Sigmoid colon (tissue), 4 donors: Measurements from ENCODE around the gene MASP1.

Experiments used
- EP300 ChIP-seq, 4 donors: sonication (generic); formaldehyde crosslinking; IDR thresholded peaks; one replicate each; pipeline ENCODE4 v1.6.1; 2017; ENCODE audit warnings: antibody characterized with exemption in 4 of 4
- POLR2A ChIP-seq, 2 donors: fragments of 450-650 bp; IDR thresholded peaks; one replicate each; pipeline ENCODE4 v1.6.1; 2016; ENCODE audit warnings: antibody characterized with exemption in 2 of 2, mild to moderate bottlenecking in 2 of 2, moderate library complexity in 2 of 2
- POLR2AphosphoS5 ChIP-seq, 4 donors: sonication (generic); formaldehyde crosslinking; IDR thresholded peaks; one replicate each; pipeline ENCODE4 v1.6.1; 2017; ENCODE audit warnings: antibody characterized with exemption in 4 of 4
- TF ChIP-seq, protein P1 (sequence below), 4 experiments: fragments of 450-650 bp in 3 of 4; fragments of 200-600 bp in 1 of 4; IDR thresholded peaks; one replicate each; pipeline ENCODE4 v1.5.1; 2016 to 2019; ENCODE audit warnings: antibody characterized with exemption in 4 of 4, mild to moderate bottlenecking in 3 of 4, moderate library complexity in 2 of 4

DNA sequence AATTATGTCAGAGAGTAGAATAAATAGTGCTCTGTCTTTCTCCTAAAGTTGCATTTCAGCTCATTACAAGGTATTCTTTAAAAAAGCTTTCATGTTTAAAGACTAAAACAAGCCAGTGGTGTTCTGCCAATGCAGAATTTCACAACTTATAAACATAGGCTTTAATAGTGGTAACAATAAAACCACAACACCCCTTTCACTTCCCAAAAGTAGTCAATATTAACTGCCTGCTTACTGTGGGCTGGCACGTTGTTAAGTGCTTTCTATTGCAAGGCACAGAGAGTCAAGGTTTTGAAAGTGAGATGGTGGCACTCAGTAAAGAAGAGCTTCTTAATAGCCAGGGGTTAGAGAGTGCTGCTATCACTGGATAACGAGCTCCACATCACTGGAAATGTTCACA, 102.6 kb downstream of the MASP1 start:
- peak; percentile 32 to 71 (median 56) for TF ChIP-seq POLR2AphosphoS5 (IDR thresholded peaks at IDR 0.05)
- TF ChIP-seq, protein P1, sequence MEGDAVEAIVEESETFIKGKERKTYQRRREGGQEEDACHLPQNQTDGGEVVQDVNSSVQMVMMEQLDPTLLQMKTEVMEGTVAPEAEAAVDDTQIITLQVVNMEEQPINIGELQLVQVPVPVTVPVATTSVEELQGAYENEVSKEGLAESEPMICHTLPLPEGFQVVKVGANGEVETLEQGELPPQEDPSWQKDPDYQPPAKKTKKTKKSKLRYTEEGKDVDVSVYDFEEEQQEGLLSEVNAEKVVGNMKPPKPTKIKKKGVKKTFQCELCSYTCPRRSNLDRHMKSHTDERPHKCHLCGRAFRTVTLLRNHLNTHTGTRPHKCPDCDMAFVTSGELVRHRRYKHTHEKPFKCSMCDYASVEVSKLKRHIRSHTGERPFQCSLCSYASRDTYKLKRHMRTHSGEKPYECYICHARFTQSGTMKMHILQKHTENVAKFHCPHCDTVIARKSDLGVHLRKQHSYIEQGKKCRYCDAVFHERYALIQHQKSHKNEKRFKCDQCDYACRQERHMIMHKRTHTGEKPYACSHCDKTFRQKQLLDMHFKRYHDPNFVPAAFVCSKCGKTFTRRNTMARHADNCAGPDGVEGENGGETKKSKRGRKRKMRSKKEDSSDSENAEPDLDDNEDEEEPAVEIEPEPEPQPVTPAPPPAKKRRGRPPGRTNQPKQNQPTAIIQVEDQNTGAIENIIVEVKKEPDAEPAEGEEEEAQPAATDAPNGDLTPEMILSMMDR (IDR thresholded peaks at IDR 0.05): no peak
- peak in 3 of 4 donors; percentile 47 to 86 (median 68) for TF ChIP-seq EP300 (IDR thresholded peaks at IDR 0.05)
- no peak for TF ChIP-seq POLR2A (IDR thresholded peaks at IDR 0.05)
